IPS-15b (cell line): Measurements from ENCODE around the gene DDTL.
"Not testable (repeated sequence)": the region's sequence is repeated elsewhere in the genome, so short reads cannot be mapped to it uniquely, and the experiment has no call there.

ENCODE experiments used
- H3K27me3 ChIP-seq: one replicate; pipeline ENCODE4 v1.6.1; 2013; ENCODE audit warnings: low read length; ENCODE audit not compliant: control insufficient read depth, insufficient read depth
- H3K36me3 ChIP-seq: one replicate; pipeline ENCODE4 v1.6.1; 2013; ENCODE audit warnings: low read length; ENCODE audit not compliant: control insufficient read depth, insufficient read depth
- H3K4me1 ChIP-seq: one replicate; pipeline ENCODE4 v1.6.1; 2013; ENCODE audit warnings: mild to moderate bottlenecking, low read length; ENCODE audit not compliant: control insufficient read depth, insufficient read depth
- H3K4me3 ChIP-seq: one replicate; pipeline ENCODE4 v1.5.1; 2013; ENCODE audit warnings: low read depth, low read length
- H3K9ac ChIP-seq: one replicate; pipeline ENCODE4 v1.6.1; 2013; ENCODE audit warnings: low read depth, mild to moderate bottlenecking, low read length
- H3K9me3 ChIP-seq: one replicate; pipeline ENCODE4 v1.6.1; 2013; ENCODE audit warnings: mild to moderate bottlenecking, low read length; ENCODE audit not compliant: control insufficient read depth, insufficient read depth

DDTL gene

DNA sequence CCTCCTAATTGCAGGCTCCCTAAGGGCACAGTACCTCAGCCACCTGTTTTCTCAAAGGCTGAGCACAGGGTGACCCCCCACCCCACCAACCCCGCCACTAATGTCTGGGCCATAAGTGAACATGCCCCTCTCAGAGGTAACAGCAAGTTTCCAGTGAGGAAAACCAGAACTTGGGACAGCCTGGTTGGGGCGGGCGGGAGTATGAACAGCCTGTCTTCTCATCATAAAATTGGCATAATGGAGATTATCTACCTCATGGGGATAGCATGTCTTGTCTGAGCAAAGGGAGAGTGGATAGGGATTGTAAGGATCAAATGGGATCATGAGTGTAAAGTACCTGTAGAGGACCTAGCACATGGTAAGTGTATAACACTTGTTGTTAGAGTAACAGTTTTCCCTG lies 5.2 kb downstream of the DDTL start:
- H3K9ac ChIP-seq, H3K27me3 ChIP-seq, H3K4me1 ChIP-seq, H3K36me3 ChIP-seq, H3K4me3 ChIP-seq, H3K9me3 ChIP-seq: not testable (repeated sequence)

DNA sequence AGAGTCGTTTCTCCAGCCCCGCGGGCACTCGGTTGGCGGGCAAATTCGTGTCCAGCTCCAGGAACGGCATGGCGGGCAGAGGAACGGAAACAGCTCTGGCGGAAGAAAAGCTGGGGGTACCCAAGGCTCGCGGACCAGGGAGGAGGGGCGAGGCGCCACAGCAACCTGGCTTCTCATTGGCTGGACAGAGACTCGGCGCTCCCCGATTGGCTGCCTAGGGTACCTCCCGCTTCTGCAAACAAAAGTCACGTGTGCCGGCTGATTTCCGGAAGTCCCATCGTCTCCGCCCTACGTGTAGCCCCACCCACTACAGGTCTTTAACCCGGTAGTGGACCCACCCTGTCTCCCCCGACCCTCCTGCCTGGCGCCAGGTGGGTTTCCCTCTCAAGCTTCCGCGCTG lies 7.7 kb downstream of the DDTL start, which contains the start of gene DDT:
DDT (minus strand) TSS at position 97 of the 400 bp plus-strand sequence; CDS start at position 70, 27 bp downstream.
- H3K9me3 ChIP-seq, H3K36me3 ChIP-seq, H3K27me3 ChIP-seq, H3K4me3 ChIP-seq, H3K4me1 ChIP-seq, H3K9ac ChIP-seq: not testable (repeated sequence)

DNA sequence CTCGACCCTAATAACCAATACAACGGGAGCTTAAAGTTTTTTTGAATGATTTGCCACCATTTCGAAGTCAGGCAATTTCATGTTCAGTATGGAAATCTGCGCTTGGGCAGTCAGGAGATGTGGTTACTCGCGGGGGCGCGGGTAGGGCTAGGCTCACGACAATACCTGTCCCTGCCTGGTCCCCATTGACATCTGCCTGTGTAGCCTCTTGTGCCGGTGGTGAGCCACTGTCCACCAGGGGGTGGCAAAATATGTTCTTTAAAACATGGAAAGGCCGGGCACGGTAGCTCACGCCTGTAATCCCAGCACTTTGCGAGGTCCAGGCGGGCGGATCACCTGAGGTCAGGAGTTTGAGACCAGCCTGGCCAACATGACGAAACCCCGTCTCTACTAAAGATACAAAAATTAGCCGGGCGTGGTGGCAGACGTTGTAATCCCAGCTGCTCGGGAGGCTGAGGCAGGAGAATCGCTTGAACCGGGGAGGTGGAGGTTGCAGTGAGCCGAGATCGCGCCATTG lies 8.2 kb downstream of the DDTL start:
- H3K9ac ChIP-seq, H3K36me3 ChIP-seq, H3K27me3 ChIP-seq, H3K4me1 ChIP-seq, H3K4me3 ChIP-seq, H3K9me3 ChIP-seq: not testable (repeated sequence)

DNA sequence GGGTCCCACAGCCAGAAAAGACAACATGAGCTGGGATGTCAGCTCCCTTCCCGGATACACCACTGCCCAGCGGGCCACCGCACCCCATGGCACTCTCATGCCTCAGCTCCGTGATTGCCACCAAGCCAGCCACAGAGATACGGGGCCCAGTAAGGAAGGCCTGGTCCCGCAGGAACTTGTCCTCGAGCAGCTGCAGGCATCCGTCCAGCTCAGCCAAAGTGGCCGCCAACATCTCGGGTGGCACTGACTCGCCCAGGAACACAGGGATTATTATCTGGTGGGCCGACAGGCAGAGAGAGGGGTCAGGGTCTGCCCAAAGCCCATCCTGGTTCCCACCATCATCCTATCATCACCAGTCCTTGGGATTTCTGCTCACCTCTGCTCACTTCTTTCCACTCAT lies 10.6 kb downstream of the DDTL start:
- not testable (repeated sequence) for H3K27me3 ChIP-seq, H3K9ac ChIP-seq, H3K9me3 ChIP-seq, H3K4me1 ChIP-seq, H3K4me3 ChIP-seq, H3K36me3 ChIP-seq

DNA sequence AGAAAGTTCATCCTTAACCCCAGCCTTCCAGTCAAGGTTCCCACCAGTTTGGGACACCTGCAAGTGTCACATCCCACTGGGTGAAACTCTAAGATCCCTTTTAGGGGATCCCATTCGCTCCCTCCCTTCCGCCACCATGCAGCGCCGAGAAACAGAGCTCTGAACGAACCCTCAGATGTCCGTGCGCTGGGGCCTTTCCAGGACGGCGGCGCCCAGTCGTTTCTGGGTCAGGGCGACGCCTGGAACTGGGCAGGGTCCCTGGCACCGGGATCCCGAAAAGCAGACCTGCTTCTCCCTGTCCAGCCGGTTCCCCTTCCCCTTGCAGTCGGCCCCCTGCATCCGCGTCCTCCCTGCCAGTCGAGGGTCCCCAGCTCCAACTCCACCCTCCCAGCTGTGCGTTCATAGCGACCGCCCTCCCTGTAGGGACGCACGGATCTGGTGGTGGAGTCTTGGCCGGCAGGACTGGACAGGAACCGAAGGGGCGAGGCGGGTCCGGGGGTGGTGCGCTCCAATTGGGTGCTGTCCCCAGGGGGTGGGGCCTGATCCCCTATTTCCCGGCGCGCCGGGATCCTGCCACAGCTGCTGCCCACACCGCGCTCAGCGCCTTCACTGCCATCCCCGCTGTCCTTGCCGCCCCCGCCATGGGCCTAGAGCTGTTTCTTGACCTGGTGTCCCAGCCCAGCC lies 13.0 kb downstream of the DDTL start, which contains the start of gene GSTT2:
GSTT2 (plus strand) TSS at position 578 of the 684 bp plus-strand sequence.
- H3K4me1 ChIP-seq, H3K9me3 ChIP-seq, H3K27me3 ChIP-seq, H3K9ac ChIP-seq, H3K36me3 ChIP-seq, H3K4me3 ChIP-seq: not testable (repeated sequence)

DNA sequence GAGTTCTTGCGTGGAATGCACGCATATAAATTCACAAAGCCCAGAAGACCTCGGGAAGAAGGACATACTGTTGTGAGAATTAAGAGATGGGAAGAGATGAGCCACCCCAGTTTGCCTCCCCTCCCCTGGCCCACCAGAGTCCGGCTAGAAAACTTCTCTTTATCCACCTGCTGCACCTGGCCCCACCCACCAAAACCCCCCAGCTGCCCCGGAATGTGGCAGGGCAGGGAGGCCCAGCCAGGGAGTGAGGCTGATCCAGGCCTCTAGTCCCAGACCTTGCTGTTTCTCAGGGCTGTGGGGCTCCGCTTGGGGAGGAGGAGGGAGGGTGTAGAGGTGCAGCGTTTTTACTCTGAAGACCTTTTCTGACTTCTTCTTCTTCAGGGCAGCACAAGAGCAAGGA lies 13.9 kb downstream of the DDTL start:
- not testable (repeated sequence) for H3K4me3 ChIP-seq

DNA sequence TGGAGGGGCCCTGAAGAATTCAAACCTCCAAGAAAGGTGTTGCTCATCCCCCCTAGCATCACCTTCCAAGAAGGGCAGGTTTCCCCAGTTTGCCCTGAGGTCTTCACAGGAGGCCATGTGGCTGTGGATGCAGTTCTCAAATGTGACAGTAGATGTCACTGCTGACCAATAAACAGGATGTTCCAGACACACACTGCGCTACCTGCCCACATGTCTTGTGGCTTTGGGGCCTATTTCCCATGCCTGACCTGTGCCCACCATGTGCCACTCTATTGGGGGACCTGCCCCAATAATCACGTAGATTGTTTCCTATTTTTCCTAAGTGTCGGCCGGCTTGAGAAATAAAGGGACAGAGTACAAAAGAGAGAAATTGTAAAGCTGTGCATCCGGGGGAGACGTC lies 17.7 kb downstream of the DDTL start:
- Histone ChIP-seq H3K4me1 (peaks cover 5% of the 10 kb centered on the region), H3K27me3 (no peaks in the 10 kb centered on the region), H3K9ac (no peak overlapping the region), H3K4me3 (no peak overlapping the region), H3K36me3 (no peaks in the 10 kb centered on the region), H3K9me3 (no peaks in the 10 kb centered on the region)

More for the DNA sequence above, 13.9 kb downstream of the DDTL start:
- not testable (repeated sequence) for H3K9me3 ChIP-seq, H3K36me3 ChIP-seq, H3K4me1 ChIP-seq, H3K27me3 ChIP-seq, H3K9ac ChIP-seq

DNA sequence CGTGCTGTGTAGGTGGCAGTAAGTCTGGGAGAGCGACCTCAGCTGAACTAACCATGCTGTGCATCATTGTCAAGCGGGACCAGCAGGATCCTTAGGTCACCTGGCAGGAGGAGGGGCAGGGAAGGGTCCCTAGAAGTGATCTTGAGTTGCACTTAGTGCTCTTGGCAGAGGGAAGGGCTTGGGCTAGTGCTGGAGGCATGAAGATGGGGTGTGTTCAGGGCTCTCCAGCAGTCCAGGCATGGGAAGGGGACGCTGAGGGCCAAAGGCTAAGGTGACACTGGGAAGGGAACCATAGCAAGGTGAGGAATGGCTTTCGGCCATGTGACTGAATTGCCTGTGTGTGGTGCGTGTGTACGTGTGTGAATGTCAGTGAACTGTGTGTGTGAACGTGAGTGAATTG lies 19.4 kb downstream of the DDTL start:
- H3K27me3 ChIP-seq, H3K9ac ChIP-seq: not testable (repeated sequence)

DNA sequence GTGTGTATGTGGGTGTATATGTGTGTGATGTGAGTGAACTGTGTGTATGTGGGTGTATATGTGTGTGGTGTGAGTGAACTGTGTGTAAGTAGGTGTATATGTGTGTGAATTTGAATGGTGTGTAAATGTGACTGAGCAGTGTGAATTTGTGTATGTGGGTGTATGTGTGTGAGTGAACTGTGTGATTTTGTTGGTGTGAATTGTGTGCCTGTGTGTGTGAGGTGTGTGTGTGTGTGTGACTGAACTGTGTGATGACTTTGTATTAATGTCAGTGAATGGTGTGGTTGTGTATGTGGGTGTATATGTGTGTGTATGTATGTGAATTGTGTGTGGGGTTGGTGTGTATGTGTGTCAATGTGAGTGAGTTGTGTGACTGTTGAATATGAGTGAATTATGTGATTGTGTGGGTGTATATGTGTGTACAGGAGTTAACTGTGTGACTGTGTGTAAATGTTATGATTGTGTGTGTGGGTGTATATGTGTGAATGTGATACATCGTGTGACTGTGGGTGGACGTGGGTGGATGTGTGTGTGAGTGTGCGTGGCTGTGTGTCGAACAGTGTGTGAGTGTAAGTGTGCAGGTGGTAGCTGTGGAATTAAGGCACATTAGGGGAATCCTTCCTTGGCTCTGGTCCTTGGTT lies 20.0 kb downstream of the DDTL start:
- not testable (repeated sequence) for H3K27me3 ChIP-seq, H3K4me1 ChIP-seq, H3K36me3 ChIP-seq, H3K9me3 ChIP-seq, H3K9ac ChIP-seq
- peak overlapping the region; percentile 26 for H3K4me3 ChIP-seq

More for the DNA sequence above, 19.4 kb downstream of the DDTL start:
- H3K4me3 ChIP-seq: peak overlapping the region; percentile 26
- not testable (repeated sequence) for H3K9me3 ChIP-seq, H3K36me3 ChIP-seq, H3K4me1 ChIP-seq

DNA sequence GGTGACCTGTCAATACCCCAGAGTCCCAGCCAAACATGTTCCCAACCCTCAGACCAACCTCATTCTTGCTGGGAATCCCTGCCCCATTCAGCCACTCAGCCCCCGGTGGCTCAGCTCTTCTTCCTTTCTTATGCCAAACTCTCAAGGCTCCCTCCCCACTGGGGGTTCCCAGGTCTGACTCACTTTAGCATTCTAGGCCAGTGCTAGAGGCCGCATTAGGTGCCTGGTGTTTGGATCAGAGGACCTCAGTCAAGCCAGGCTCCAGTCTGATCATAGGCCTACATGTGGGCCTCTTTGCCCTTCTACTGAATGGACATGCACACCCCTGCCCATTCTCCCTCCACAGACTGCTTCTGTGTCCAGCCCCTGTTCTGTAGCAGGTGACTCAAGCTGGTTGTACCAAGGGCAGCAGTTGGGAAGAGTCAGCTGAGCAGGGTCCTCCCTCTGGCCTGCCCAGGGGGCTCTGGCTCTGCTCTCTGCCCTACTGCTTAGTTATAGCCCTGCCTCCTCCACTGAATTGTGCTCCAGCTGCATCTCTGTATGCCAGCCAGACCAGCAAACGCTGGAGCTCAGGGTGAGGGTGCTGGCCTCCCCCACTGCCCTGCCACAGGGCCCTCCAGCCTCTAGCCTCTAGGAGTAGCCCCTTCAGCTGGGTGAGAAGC lies 23.0 kb downstream of the DDTL start:
- H3K9me3 ChIP-seq, H3K9ac ChIP-seq, H3K27me3 ChIP-seq, H3K4me3 ChIP-seq, H3K36me3 ChIP-seq, H3K4me1 ChIP-seq: not testable (repeated sequence)

DNA sequence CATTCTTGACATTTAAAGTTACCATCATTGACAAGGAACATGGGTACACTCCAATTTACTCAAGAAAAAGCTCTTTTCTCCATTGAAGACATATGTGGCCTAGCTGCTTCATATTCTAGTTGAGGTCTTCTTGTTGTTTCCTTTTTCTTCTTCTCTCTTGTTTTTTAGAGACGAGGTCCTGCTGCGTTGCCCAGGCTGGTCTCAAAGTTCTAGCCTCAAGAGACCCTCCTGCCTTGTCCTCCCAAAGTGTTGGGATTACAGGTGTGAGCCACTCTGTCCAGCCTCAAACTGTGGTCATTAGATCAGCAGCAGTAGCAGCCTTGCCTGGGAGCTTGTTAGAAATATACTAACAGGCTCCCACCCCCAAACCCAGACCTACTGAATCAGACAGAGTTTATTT lies 26.4 kb downstream of the DDTL start:
- H3K9ac ChIP-seq, H3K36me3 ChIP-seq, H3K4me1 ChIP-seq, H3K27me3 ChIP-seq, H3K9me3 ChIP-seq, H3K4me3 ChIP-seq: not testable (repeated sequence)

DNA sequence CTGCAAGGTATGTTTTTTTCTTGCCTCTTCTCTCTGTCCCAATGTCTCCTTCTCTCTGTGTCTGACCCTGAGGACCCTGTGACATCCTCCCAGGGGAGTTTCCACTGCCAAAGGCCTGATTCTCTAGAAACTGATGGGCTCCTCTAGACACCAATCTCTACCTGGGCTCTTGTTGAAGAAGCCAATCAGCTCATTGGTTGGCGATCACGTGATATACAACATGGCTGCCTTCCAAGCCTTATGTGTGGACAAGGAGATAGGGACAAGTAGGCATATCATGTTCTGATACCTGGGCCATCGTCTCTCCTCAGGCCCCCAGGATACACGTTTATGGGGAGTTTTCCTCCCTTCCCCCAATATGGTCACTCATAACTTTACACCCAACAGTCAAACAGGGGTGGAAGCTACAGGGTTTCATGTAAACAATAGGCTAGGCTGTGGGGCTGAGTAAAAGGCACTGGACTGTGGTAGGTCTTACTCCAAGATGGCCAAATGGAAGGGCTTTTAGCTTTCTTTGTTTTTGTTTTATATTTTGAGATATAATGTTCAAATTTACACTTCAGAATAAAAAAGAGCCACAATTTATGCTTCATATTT lies 27.0 kb downstream of the DDTL start:
- not testable (repeated sequence) for H3K9me3 ChIP-seq, H3K4me1 ChIP-seq, H3K27me3 ChIP-seq, H3K4me3 ChIP-seq, H3K9ac ChIP-seq, H3K36me3 ChIP-seq
